ENCODE data around the gene EMC8. TPM values are rescaled to one million over a fixed set of nuclear protein-coding genes. Genes with fewer than 3 reads are reported as not detected.

Gene EMC8
- total RNA-seq, 1 experiment from 2014 or later, result 73.0 TPM

- Histone ChIP-seq H3K36me3 (ENCODE audit: control insufficient read depth in 1 of 2, insufficient read depth in 2 of 2, low read length in 2 of 2) (peaks cover 28 to 59% of the 10 kb centered on the region in 2 experiments), H4K20me1 (ENCODE audit: insufficient read depth) (peaks cover 4% of the 10 kb centered on the region; the same call in 1 of the 2 replicates)
- CTCF ChIA-PET, result no interaction called here
Observed at GRCh38 chr16:85788819-85789218, 10.5 kb downstream of the EMC8 start.

DNA sequence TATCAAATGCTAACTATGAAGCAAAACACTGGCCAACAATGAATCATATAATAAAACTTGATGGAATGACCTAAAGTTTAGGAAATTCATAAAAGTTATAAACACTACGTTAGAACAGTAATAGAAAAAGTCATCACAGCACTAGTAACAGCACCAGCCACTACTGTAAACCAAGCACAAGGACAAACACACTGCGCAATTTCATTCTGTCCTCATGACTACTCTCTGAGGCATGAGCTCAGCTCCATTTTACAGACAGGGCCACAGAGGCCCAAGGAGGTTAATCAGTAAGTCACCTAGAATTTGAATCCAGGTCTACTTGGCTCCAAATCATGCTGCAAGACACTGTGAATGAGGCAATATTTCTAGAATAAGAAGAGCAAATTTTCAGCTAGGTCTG lies 13.4 kb downstream of the EMC8 start:
- intact Hi-C loops (cut with micrococcal nuclease), result no loop called here
- no peak for DNase-seq (ENCODE audit: low read depth, low spot score)
- Histone ChIP-seq H2AFZ (ENCODE audit: low read depth, low read length, poor library complexity, severe bottlenecking) (no peak overlapping the region), H3K36me3 (ENCODE audit: control insufficient read depth in 1 of 2, insufficient read depth in 2 of 2, low read length in 2 of 2) (peaks cover 21 to 48% of the 10 kb centered on the region in 2 experiments), H3K9me2 (ENCODE audit: insufficient read depth) (no peaks in the 10 kb centered on the region), H3K9me3 (ENCODE audit: control insufficient read depth in 1 of 2, insufficient read depth in 1 of 2, low read depth in 1 of 2, low read length in 2 of 2) (no peaks in the 10 kb centered on the region), H3K4me3 (replicated peaks in 1 of 2; ENCODE audit: low read depth in 1 of 2, low read length in 2 of 2) (no peak overlapping the region), H3K9ac (ENCODE audit: low read length) (no peak overlapping the region), H4K20me1 (ENCODE audit: insufficient read depth) (no peaks in the 10 kb centered on the region; the same call in 1 of the 2 replicates), H3K4me2 (ENCODE audit: low read length) (no peak overlapping the region), H3K4me1 (ENCODE audit: control insufficient read depth in 1 of 2, insufficient read depth in 2 of 2, low read length in 2 of 2) (no peaks in the 10 kb centered on the region), H3K79me2 (ENCODE audit: insufficient read depth, low read length) (peaks cover 92% of the 10 kb centered on the region), H3K27ac (ENCODE audit: low read depth, low read length) (no peak overlapping the region), H3K27me3 (ENCODE audit: insufficient read depth, low read length) (no peaks in the 10 kb centered on the region)
- ChIA-PET CTCF (no interaction called here), RAD21 (ENCODE audit: low non-redundant PET in 1 of 2, low total read pairs in 2 of 2, uncharacterized antibody in 2 of 2, unreplicated experiment in 2 of 2) (interaction anchor here in 1 of 2 experiments (0.6 kb wide), 1 partner anchor 111 kb away, joined by 3 read pairs; no protein-coding TSS in a partner anchor), POLR2A (no interaction called here)
- no peak for ATAC-seq
- no peak for TF ChIP-seq EZH2 (IDR thresholded peaks at IDR 0.05)
- TF ChIP-seq JUND (IDR thresholded peaks at IDR 0.05), result no peak
- no peak for TF ChIP-seq ZBTB33 (IDR thresholded peaks at IDR 0.05; ENCODE audit: extremely low read depth, insufficient replicate concordance, low read length)
- no peak for TF ChIP-seq CEBPB (IDR thresholded peaks at IDR 0.05; ENCODE audit: low read depth)
- TF ChIP-seq SRF (IDR thresholded peaks at IDR 0.05; ENCODE audit: low read depth), result no peak
- no peak for TF ChIP-seq YY1 (IDR thresholded peaks at IDR 0.05; ENCODE audit: extremely low read depth, insufficient replicate concordance, low read depth, low read length)
- TF ChIP-seq ZNF274 (IDR thresholded peaks at IDR 0.05; ENCODE audit: low read depth, low read length), result no peak
- no peak for TF ChIP-seq ZFX (IDR thresholded peaks at IDR 0.05)
- TF ChIP-seq RAD21 (IDR thresholded peaks at IDR 0.05; ENCODE audit: low read depth), result no peak
- no peak for TF ChIP-seq POLR2A (IDR thresholded peaks at IDR 0.05; ENCODE audit: borderline replicate concordance, extremely low read depth, insufficient read depth, insufficient read length)
- no peak for TF ChIP-seq CBX3 (IDR thresholded peaks at IDR 0.05; ENCODE audit: low read depth)
- TF ChIP-seq EZH2phosphoT487 (IDR thresholded peaks at IDR 0.05; ENCODE audit: borderline replicate concordance), result no peak
- no peak for TF ChIP-seq TCF7L2 (IDR thresholded peaks at IDR 0.05; ENCODE audit: borderline replicate concordance, extremely low read depth, insufficient read depth, insufficient read length)
- no peak for TF ChIP-seq ELF1 (IDR thresholded peaks at IDR 0.05; ENCODE audit: borderline replicate concordance, low read depth)
- no peak for TF ChIP-seq CTCF (IDR thresholded peaks at IDR 0.05 in 2 of 3, conservative IDR thresholded peaks at IDR 0.05 in 1 of 3; ENCODE audit: borderline replicate concordance in 1 of 3, insufficient read depth in 1 of 3, low read depth in 2 of 3, low read length in 2 of 3)
- no peak for TF ChIP-seq SP1 (IDR thresholded peaks at IDR 0.05; ENCODE audit: low read depth)
- no peak for TF ChIP-seq FOSL1 (IDR thresholded peaks at IDR 0.05; ENCODE audit: low read depth)
- BruUV-seq (replicated peaks), result no TSS peak

More at GRCh38 chr16:85788819-85789218, 10.5 kb downstream of the EMC8 start:
- no TSS peak for BruUV-seq (replicated peaks)
- Histone ChIP-seq H3K9ac (ENCODE audit: low read length) (no peak overlapping the region), H3K27ac (ENCODE audit: low read depth, low read length) (no peak overlapping the region), H3K4me2 (ENCODE audit: low read length) (no peak overlapping the region), H3K4me3 (replicated peaks in 1 of 2; ENCODE audit: low read depth in 1 of 2, low read length in 2 of 2) (no peak overlapping the region), H2AFZ (ENCODE audit: low read depth, low read length, poor library complexity, severe bottlenecking) (no peak overlapping the region), H3K9me2 (ENCODE audit: insufficient read depth) (no peaks in the 10 kb centered on the region), H3K27me3 (ENCODE audit: insufficient read depth, low read length) (no peaks in the 10 kb centered on the region), H3K9me3 (ENCODE audit: control insufficient read depth in 1 of 2, insufficient read depth in 1 of 2, low read depth in 1 of 2, low read length in 2 of 2) (no peaks in the 10 kb centered on the region), H3K79me2 (ENCODE audit: insufficient read depth, low read length) (peaks cover 97% of the 10 kb centered on the region), H3K4me1 (ENCODE audit: control insufficient read depth in 1 of 2, insufficient read depth in 2 of 2, low read length in 2 of 2) (no peaks in the 10 kb centered on the region)
- RAD21 ChIA-PET (ENCODE audit: low non-redundant PET in 1 of 2, low total read pairs in 2 of 2, uncharacterized antibody in 2 of 2, unreplicated experiment in 2 of 2), result no interaction called here
- intact Hi-C loops (cut with micrococcal nuclease), result no loop called here
- TF ChIP-seq ZFX (IDR thresholded peaks at IDR 0.05) (no peak), JUND (IDR thresholded peaks at IDR 0.05) (no peak), TCF7L2 (IDR thresholded peaks at IDR 0.05; ENCODE audit: borderline replicate concordance, extremely low read depth, insufficient read depth, insufficient read length) (no peak), EZH2phosphoT487 (IDR thresholded peaks at IDR 0.05; ENCODE audit: borderline replicate concordance) (no peak), ELF1 (IDR thresholded peaks at IDR 0.05; ENCODE audit: borderline replicate concordance, low read depth) (no peak), ZNF274 (IDR thresholded peaks at IDR 0.05; ENCODE audit: low read depth, low read length) (no peak)
- DNase-seq (ENCODE audit: low read depth, low spot score) (no peak), ATAC-seq (no peak)
- POLR2A ChIA-PET, result no interaction called here
